Forelimb muscle (tissue), 1 donor: ENCODE results near the gene SHLD1. TPM values are rescaled to one million over a fixed set of nuclear protein-coding genes. Genes with fewer than 3 reads are reported as not detected.

Experiments used
- DNase-seq: peaks from one replicate; pipeline ENCODE4 v3.0.0-alpha.2; 2013; ENCODE audit warnings: low read depth
- polyA plus RNA-seq: library from polyadenylated mRNA; unstranded; fragments of 120-200 nt; gene quantifications from one replicate; pipeline ENCODE4 v1.2.1, GENCODE V29; 2013; ENCODE audit not compliant: insufficient read length

SHLD1 gene
- polyA plus RNA-seq, 1 donor, result 9.2 TPM

GRCh38 chr20:5848711-5849505 lies 98.7 kb downstream of the SHLD1 start:
- no peak for DNase-seq

GRCh38 chr20:5855939-5856338 lies 105.7 kb downstream of the SHLD1 start:
- DNase-seq, result no peak

- no peak for DNase-seq
Measured at GRCh38 chr20:5859608-5860007, 109.4 kb downstream of the SHLD1 start.

- no peak for DNase-seq
Measured at GRCh38 chr20:5862703-5863039, 112.5 kb downstream of the SHLD1 start.

GRCh38 chr20:5863040-5863833 lies 113.0 kb downstream of the SHLD1 start:
- DNase-seq, result no peak

- DNase-seq, result no peak
Measured at GRCh38 chr20:5864428-5864827, 114.2 kb downstream of the SHLD1 start.

- DNase-seq, result no peak
Measured at GRCh38 chr20:5864873-5865587, 114.8 kb downstream of the SHLD1 start.

GRCh38 chr20:5865604-5866003 lies 115.4 kb downstream of the SHLD1 start:
- DNase-seq, result no peak

GRCh38 chr20:5870568-5870981 lies 120.4 kb downstream of the SHLD1 start:
- DNase-seq, result no peak

GRCh38 chr20:5871459-5872410 lies 121.5 kb downstream of the SHLD1 start:
- no peak for DNase-seq

GRCh38 chr20:5877128-5877527 lies 126.9 kb downstream of the SHLD1 start:
- no peak for DNase-seq

GRCh38 chr20:5880326-5880725 lies 130.1 kb downstream of the SHLD1 start:
- no peak for DNase-seq

- no peak for DNase-seq
Measured at GRCh38 chr20:5881703-5882102, 131.5 kb downstream of the SHLD1 start.

GRCh38 chr20:5882166-5882565 lies 132.0 kb downstream of the SHLD1 start:
- DNase-seq, result no peak

GRCh38 chr20:5884465-5885335 lies 134.5 kb downstream of the SHLD1 start:
- DNase-seq, result no peak

- no peak for DNase-seq
Measured at GRCh38 chr20:5885866-5886265, 135.7 kb downstream of the SHLD1 start.

GRCh38 chr20:5886788-5887187 lies 136.6 kb downstream of the SHLD1 start:
- DNase-seq, result no peak

GRCh38 chr20:5887386-5887785 lies 137.2 kb downstream of the SHLD1 start:
- DNase-seq, result no peak

GRCh38 chr20:5888041-5888440 lies 137.8 kb downstream of the SHLD1 start:
- DNase-seq, result no peak

GRCh38 chr20:5890773-5891441 lies 140.7 kb downstream of the SHLD1 start:
- DNase-seq, result no peak
